Fibroblast of mammary gland (primary cell): Measurements from ENCODE around the gene POFUT1.

Experiments
- DNase-seq: peaks from one replicate; pipeline ENCODE4 v3.0.0-alpha.2; 2010; ENCODE audit warnings: low read depth
- H3K4me3 ChIP-seq: 2 replicates; pipeline ENCODE4 v1.5.1; 2011; ENCODE audit warnings: low read depth, mild to moderate bottlenecking, low read length, moderate library complexity; ENCODE audit not compliant: control insufficient read depth
- CTCF ChIP-seq: conservative IDR thresholded peaks from 2 replicates; pipeline ENCODE4 v1.5.1; 2011; ENCODE audit warnings: low read depth, low read length, inconsistent platforms; ENCODE audit not compliant: control insufficient read depth, insufficient read depth

Gene POFUT1

GRCh38 chr20:32235331-32236047 lies 27.8 kb downstream of the POFUT1 start:
- no peak overlapping the region for H3K4me3 ChIP-seq
- DNase-seq, result no peak
- no peak for TF ChIP-seq CTCF

- H3K4me3 ChIP-seq, result no peak overlapping the region
- no peak for DNase-seq
- TF ChIP-seq CTCF, result no peak
These were observed 28.4 kb downstream of the POFUT1 start for GRCh38 chr20:32236048-32236533.

- no peak for DNase-seq
- no peak overlapping the region for H3K4me3 ChIP-seq
- no peak for TF ChIP-seq CTCF
These were observed 29.1 kb downstream of the POFUT1 start for GRCh38 chr20:32236819-32237218.

- TF ChIP-seq CTCF, result no peak
- no peak overlapping the region for H3K4me3 ChIP-seq
- DNase-seq, result no peak
These were observed 29.7 kb downstream of the POFUT1 start for GRCh38 chr20:32237419-32237818.

GRCh38 chr20:32238483-32239425 lies 31.1 kb downstream of the POFUT1 start:
- peak; percentile 11 for DNase-seq
- H3K4me3 ChIP-seq, result no peak overlapping the region
- TF ChIP-seq CTCF, result no peak

- no peak overlapping the region for H3K4me3 ChIP-seq
- DNase-seq, result no peak
- TF ChIP-seq CTCF, result no peak
These were observed 32.5 kb downstream of the POFUT1 start for GRCh38 chr20:32240205-32240604.
